HAP-1 (cell line): Measurements from ENCODE around the gene ARHGAP6.

ENCODE experiments used
- DNase-seq, 2 experiments: peaks; one replicate each; pipeline ENCODE4 v3.0.0-alpha.2; 2016 to 2020; ENCODE audit warnings: low spot score in 2 of 2
- H3K27me3 ChIP-seq: fragments of 250-450 bp; sonication (Bioruptor Pico); 2 replicates; pipeline ENCODE4 v1.5.1; 2020; ENCODE audit warnings: low read depth, mild to moderate bottlenecking, moderate library complexity
- H3K36me3 ChIP-seq: fragments of 250-450 bp; sonication (Bioruptor Pico); replicated peaks from 2 replicates; pipeline ENCODE4 v1.5.1; 2020; ENCODE audit warnings: mild to moderate bottlenecking
- H3K4me1 ChIP-seq: fragments of 250-450 bp; sonication (Bioruptor Pico); 2 replicates; pipeline ENCODE4 v1.5.1; 2020; ENCODE audit warnings: mild to moderate bottlenecking
- H3K4me3 ChIP-seq: fragments of 250-450 bp; sonication (Bioruptor Pico); 2 replicates; pipeline ENCODE4 v1.5.1; 2020; ENCODE audit warnings: mild to moderate bottlenecking, moderate library complexity
- H3K9me3 ChIP-seq: fragments of 250-450 bp; sonication (Bioruptor Pico); 2 replicates; pipeline ENCODE4 v1.5.1; 2020; ENCODE audit warnings: mild to moderate bottlenecking, moderate library complexity
- in situ Hi-C: fragments of 300-500 bp; cut with MboI; formaldehyde crosslinking; loops from 3 replicates; pipeline ENCODE4 v1.14.3; 2020; ENCODE audit warnings: low sequenced_read_pairs, inconsistent platforms, mixed read lengths

ARHGAP6 gene

DNA sequence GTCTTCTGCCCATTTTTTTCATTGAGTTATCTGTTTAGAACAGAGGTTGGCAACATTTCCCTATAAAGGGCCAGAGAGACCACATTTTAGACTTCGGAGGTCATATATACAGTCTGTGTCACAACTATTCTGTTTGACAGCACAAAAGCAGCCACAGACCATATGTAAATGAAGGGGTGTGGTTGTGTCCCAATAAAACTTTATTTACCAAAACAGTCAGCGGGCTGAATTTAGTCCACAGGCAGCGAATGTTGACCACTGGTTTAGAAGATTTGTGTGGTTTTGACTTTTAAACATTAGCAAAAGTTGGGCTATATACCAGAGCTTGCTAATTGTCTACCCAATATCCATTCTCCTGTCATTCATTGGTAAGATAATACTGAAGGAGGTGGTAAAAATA lies 221.7 kb downstream of the ARHGAP6 start:
- Histone ChIP-seq H3K36me3 (no peaks in the 10 kb centered on the region), H3K4me3 (no peak overlapping the region), H3K4me1 (no peaks in the 10 kb centered on the region), H3K9me3 (no peaks in the 10 kb centered on the region), H3K27me3 (peaks cover 6% of the 10 kb centered on the region; the same call in 1 of the 2 replicates)
- DNase-seq = no peak
- in situ Hi-C loops = no loop called here

DNA sequence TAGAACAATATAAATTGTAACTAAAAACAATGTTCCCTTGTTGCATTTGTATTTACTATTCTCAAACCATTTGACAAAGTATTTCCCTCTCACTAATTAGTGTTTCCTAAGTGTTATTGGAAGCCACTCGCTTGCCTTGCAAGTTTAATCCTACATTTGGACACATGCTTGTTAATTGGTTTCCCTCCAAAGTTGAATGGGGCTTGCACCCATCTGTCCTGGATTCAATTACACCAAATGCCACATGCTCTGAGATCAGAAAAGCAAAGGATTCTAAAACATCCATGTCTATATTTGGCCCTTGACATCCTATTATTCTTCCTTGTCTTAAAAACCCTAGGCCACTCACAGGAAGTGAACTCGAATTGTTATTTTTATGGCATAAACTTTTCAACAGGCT lies 225.9 kb downstream of the ARHGAP6 start:
- Histone ChIP-seq H3K4me1 (no peaks in the 10 kb centered on the region), H3K36me3 (no peaks in the 10 kb centered on the region), H3K27me3 (peaks cover 6% of the 10 kb centered on the region), H3K9me3 (no peaks in the 10 kb centered on the region), H3K4me3 (no peak overlapping the region)
- DNase-seq = no peak
- in situ Hi-C loops = no loop called here

DNA sequence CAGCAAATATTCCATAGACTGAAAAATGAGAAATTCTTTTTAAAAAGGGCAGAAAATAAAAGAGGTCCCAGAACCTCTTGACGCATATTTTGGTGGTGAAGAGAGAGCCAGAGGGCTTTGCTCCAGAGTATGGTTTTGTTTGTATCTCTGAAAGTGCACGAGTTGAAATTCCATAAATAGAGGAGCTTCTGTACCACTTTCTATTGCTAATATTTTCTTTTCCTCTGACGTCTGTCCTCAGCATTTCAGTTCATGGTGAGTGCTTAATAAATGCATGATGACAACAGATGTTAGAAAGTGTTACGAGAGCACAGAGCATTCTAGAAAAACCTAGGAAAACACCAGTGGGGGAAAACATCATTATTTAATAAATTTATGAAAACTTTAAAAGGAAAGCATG lies 227.0 kb downstream of the ARHGAP6 start:
- Histone ChIP-seq H3K4me1 (no peaks in the 10 kb centered on the region), H3K9me3 (no peaks in the 10 kb centered on the region), H3K4me3 (no peak overlapping the region), H3K27me3 (peaks cover 6% of the 10 kb centered on the region), H3K36me3 (no peaks in the 10 kb centered on the region)
- in situ Hi-C loops = no loop called here
- DNase-seq = no peak

DNA sequence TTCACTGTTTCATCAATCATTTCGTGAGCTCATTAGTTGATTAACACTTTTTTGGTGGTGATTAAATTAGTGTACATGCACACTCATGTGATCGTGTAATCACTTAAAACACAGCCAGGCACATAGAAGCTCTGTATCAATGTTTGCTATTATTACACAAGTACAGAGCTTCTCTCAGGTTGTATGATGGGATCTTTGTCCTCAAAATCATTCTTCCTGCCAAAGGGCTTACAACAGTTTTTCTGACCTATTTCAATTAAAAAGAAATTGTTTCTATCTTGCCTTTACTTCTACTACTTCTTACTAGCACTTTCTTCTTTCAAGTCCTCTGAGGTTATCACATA lies 227.4 kb downstream of the ARHGAP6 start:
- H3K4me1 ChIP-seq = no peaks in the 10 kb centered on the region
- no peaks in the 10 kb centered on the region for H3K9me3 ChIP-seq
- in situ Hi-C loops = no loop called here
- DNase-seq = no peak
- H3K36me3 ChIP-seq = no peaks in the 10 kb centered on the region
- H3K27me3 ChIP-seq = peaks cover 6% of the 10 kb centered on the region
- no peak overlapping the region for H3K4me3 ChIP-seq

DNA sequence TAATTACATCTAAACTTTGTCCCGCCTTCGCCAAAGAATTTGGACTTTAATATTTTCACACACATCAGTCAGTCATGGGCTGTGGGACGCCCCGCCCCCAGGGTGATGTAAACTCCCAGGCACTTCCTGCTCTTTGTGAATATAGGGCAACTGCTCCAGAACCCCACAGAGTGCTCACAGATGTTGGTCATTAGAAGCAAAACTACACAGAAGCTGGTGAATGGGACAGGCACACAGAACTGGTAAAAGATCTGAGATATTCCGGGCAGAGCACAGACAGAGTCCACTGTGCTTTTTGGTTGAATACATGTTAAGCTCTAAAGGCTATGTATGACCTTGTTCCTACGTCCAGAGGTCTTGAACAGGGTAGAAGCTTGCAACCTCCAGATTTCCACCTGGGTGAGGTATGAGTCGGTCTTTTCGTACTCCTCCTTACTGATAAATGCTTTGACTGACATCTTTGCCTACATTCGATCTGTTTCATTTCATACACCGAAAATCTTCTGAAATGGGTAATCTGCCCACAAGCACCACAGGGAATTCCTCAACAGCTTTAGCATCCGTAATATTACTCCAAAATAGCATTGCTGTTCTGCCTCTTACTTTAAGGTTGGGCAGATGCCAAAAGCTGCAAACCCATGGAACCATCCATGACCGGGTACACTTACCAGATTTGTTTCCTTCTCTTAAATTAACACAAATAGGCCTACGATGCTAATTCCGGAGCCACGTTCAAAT lies 227.9 kb downstream of the ARHGAP6 start:
- no peaks in the 10 kb centered on the region for H3K9me3 ChIP-seq
- no peak for DNase-seq
- peaks cover 6% of the 10 kb centered on the region for H3K27me3 ChIP-seq
- in situ Hi-C loops = no loop called here
- no peaks in the 10 kb centered on the region for H3K36me3 ChIP-seq
- no peaks in the 10 kb centered on the region for H3K4me1 ChIP-seq
- no peak overlapping the region for H3K4me3 ChIP-seq

DNA sequence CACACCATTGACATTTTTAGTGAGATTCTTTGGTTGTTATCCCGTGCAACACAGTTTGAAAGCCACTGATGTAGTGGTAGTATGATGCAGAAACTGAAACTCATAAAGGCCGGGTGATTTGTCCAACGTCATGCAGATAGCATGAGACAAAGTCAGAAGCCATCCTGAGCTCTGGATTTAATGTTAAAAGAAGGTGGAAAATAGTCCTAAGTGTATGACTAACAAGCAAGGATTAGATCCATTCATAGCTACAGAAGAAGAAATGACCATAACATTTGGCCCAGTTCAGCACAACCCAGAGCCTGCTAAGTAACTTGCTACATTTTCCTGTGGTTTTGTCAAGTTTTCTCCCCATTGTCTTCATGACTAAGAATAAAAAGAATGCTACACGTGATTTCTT lies 230.2 kb downstream of the ARHGAP6 start:
- Histone ChIP-seq H3K9me3 (no peaks in the 10 kb centered on the region), H3K27me3 (no peaks in the 10 kb centered on the region; the same call in none of the 2 replicates), H3K36me3 (no peaks in the 10 kb centered on the region), H3K4me3 (no peak overlapping the region), H3K4me1 (no peaks in the 10 kb centered on the region)
- DNase-seq = no peak
- in situ Hi-C loops = no loop called here

DNA sequence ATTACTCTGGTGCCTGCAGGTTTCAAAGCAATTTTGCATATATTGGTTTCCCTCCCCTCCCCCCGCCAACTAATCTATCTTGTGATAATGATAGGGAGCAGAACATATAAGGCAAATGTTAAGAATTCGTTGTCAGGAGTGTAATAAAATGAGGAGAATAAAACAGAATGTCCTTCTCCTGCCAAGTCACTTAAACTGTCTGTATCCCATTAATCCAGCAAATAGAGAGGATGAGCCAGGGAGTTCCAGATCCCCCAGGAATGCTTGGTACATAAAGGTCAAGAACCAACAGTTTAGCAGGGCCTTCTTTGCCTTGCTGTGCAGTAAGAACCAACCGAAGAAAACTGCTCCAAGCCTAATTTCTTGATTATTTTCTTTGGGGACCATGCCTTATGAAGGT lies 231.1 kb downstream of the ARHGAP6 start:
- H3K9me3 ChIP-seq = no peaks in the 10 kb centered on the region
- H3K36me3 ChIP-seq = no peaks in the 10 kb centered on the region
- H3K4me3 ChIP-seq = no peak overlapping the region
- no peaks in the 10 kb centered on the region; the same call in 1 of the 2 replicates for H3K27me3 ChIP-seq
- DNase-seq = no peak
- in situ Hi-C loops = no loop called here
- no peaks in the 10 kb centered on the region for H3K4me1 ChIP-seq

DNA sequence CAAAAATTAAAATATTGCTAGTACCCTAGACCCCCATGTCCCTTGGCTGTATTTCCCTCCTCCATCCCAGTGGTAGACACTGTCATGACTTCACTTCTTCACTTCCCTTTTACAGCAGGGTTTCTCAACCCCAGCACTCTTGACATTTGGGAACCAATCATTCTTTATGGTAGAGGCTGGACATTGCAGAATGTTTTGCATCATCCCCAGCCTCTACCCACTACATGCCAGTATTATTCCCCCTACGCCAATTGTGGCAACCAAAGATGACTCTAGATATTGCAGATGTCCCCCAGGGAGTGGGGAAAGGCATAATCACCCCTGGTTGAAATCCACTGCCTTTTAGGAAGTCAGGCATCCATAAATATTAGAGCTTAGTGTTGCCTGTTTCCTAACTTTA lies 233.9 kb downstream of the ARHGAP6 start:
- Histone ChIP-seq H3K4me3 (no peak overlapping the region), H3K4me1 (no peaks in the 10 kb centered on the region), H3K36me3 (no peaks in the 10 kb centered on the region), H3K9me3 (no peaks in the 10 kb centered on the region), H3K27me3 (no peaks in the 10 kb centered on the region; the same call in 1 of the 2 replicates)
- in situ Hi-C loops = no loop called here
- DNase-seq = no peak

DNA sequence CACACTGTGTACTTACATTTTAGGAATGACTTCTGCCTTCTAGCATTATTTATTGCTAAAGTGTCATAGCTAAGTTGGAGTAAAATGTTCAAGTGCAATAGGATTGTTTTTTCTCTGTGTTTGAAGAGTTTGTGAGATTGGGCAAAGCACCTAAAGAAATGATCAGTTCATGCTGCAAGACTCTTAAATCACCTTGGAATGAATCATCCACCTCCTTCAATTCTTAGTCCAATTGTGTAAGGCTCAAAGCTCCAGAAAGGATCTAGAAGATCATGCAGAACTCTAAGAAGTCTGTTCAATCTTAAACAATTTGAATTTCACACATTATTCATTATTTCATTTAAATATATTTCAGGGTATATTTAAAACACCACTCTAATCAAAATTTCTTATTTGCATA lies 235.4 kb downstream of the ARHGAP6 start:
- Histone ChIP-seq H3K36me3 (no peaks in the 10 kb centered on the region), H3K9me3 (no peaks in the 10 kb centered on the region), H3K4me1 (no peaks in the 10 kb centered on the region), H3K4me3 (no peak overlapping the region), H3K27me3 (no peaks in the 10 kb centered on the region)
- in situ Hi-C loops = no loop called here
- no peak for DNase-seq

DNA sequence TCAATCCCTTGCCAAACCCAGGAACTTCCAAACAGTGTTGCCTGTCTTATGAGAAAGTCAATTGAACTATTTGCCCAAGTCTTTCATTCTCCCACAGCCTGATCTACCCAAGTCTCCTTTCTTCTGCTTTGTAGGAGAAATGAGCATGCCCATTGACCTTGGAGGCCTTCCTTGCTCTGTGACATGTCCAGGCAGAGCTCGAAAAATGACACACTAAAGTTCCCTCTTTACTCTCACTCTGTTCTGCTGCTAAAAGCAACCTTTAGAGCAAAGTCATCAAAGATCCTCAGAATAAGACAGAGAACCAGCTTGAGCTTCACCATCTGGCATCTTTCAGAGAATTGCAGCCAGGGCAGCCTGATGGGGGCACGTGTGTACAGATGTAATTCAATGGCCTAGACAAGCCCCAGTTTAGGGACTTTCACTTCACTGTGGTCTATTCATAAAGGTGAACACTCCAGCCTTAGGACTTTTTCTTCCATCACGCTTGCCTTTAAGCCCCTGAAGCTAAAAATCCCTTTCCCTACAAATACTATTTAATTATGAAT lies 236.1 kb downstream of the ARHGAP6 start:
- no peak for DNase-seq

DNA sequence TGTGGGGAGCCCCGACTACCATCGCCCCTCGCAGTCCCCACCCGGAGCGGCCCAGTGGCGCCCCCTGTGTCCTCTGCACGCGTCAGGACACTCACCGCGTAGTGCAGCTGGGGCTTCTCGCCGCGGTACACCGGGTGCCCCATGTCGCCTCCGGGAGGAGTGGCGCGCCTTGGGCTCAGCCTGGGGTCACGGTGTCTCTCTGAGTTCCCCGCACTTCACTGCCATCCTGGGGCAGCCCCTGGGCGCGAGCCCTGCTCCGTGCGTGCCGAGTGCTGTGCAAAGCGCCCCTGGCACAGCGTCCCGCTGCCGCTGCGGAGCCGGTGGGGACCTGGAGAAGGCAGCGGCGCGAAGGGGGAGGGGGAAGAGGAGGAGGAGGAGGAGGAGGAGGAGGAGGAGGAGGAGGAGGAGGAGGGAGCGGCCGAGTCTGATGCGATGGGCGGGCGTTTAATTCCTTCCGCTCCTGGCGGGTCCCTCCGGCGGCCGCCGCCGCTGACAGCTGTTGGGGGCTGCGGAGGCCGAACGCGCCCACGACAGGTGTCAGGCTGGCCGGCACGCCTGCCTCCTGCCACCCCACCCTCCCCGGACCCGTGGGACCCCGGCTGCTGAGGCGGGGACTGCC lies 238.2 kb downstream of the ARHGAP6 start:
- Histone ChIP-seq H3K4me1 (no peaks in the 10 kb centered on the region), H3K36me3 (no peaks in the 10 kb centered on the region), H3K4me3 (no peak overlapping the region), H3K27me3 (no peaks in the 10 kb centered on the region), H3K9me3 (no peaks in the 10 kb centered on the region)
- DNase-seq = no peak
- in situ Hi-C loops = no loop called here

More for the DNA sequence above, 236.1 kb downstream of the ARHGAP6 start:
- in situ Hi-C loops = no loop called here
- Histone ChIP-seq H3K9me3 (no peaks in the 10 kb centered on the region), H3K4me1 (no peaks in the 10 kb centered on the region), H3K27me3 (no peaks in the 10 kb centered on the region), H3K4me3 (no peak overlapping the region), H3K36me3 (no peaks in the 10 kb centered on the region)

DNA sequence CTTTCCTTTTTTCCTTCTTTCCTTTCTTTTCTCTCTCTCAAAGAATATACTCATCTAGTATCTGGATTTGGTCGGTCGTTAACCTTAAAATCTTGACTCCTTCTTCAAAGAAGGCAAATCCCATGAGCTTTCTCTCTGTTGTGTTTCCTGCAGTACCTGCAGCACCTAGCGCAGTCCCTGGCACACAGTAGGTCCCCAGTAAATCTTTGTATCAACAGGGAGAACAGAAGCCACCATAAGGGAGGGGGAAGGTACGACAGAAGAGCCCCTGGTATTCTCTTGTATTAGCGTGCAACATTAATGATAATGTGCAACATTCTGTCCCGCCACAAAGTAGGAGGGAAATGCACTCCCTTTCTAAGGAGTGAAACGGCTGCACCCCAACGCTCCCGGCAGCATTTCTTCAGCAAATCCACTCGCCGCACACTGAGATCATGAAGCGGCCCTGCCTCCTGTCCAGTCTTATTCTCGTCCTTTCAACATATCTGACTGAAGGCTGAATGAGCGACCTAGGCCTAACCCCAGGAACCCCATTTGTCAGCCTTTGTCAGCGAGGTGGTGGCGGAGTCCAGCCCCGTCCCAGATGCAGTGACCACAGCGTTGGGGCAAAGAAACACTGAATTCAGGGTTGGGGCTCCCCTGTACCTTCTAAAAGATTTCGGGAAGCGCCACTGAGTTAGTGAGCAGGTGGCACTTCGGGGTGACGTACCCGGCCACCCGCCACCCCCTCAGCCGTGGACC lies 238.8 kb downstream of the ARHGAP6 start:
- in situ Hi-C loops = no loop called here
- H3K27me3 ChIP-seq = no peaks in the 10 kb centered on the region

DNA sequence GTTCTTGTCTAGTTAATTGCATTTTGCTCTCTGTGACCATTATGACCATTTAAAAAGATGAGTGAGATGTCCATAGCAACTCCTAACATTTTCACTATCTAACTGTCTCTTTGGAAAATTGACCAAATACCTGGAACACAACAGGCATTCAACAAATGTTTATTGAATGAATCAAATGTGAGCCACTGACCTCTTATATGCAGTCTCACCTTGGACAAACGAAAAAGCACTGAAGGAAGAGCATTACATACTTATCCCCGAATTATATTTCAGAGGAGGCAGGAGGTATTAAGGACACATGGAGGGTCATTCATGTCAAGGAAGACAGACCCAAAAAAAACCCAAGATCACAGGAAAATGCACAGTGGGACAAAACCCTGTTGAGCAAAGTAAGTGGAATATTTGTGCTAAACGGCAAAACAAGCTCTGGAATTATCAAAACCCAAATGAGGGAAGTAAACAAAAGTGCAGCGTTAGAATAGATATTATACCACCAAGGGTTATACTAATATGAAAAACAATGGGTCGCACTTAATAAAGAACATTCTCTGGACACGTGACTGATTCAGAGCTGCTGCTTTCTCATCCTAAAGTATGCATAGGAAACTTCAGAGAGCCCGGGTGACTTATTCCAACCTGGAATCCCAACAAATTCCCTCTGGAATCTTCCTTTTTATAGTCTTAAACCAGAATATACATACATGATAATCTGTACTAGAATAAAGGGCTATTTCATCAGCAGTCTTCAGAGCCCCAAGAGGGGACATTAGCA lies 240.6 kb downstream of the ARHGAP6 start:
- no peaks in the 10 kb centered on the region for H3K27me3 ChIP-seq
- no peak overlapping the region for H3K4me3 ChIP-seq
- no peaks in the 10 kb centered on the region for H3K9me3 ChIP-seq
- no peaks in the 10 kb centered on the region for H3K36me3 ChIP-seq
- no peaks in the 10 kb centered on the region for H3K4me1 ChIP-seq
- DNase-seq = no peak
- in situ Hi-C loops = no loop called here

More for the DNA sequence above, 238.8 kb downstream of the ARHGAP6 start:
- H3K36me3 ChIP-seq = no peaks in the 10 kb centered on the region
- H3K4me3 ChIP-seq = no peak overlapping the region
- H3K4me1 ChIP-seq = no peaks in the 10 kb centered on the region
- no peak for DNase-seq
- H3K9me3 ChIP-seq = no peaks in the 10 kb centered on the region
